Neuronal stem cell (in vitro differentiated cells): ENCODE results near the gene PMM1.
A peak's percentile ranks its signal among the peaks of the same experiment; 100 is the strongest.

ENCODE experiments used
- DNase-seq: peaks from one replicate; pipeline ENCODE4 v3.0.0-alpha.2; 2013; ENCODE audit warnings: low spot score
- H2AFZ ChIP-seq: one replicate; pipeline ENCODE4 v1.6.1; 2013; ENCODE audit warnings: mild to moderate bottlenecking, low read length, inconsistent platforms
- H2AK5ac ChIP-seq: 2 replicates; pipeline ENCODE4 v1.6.1; 2013; ENCODE audit warnings: low read depth, mild to moderate bottlenecking, inconsistent platforms, low read length, moderate library complexity, mixed read lengths
- H2BK120ac ChIP-seq: 2 replicates; pipeline ENCODE4 v1.6.1; 2013; ENCODE audit warnings: low read depth, mild to moderate bottlenecking, inconsistent platforms, low read length, moderate library complexity, mixed read lengths
- H2BK12ac ChIP-seq: one replicate; pipeline ENCODE4 v1.6.1; 2013; ENCODE audit warnings: low read length, inconsistent platforms
- H2BK15ac ChIP-seq: 2 replicates; pipeline ENCODE4 v1.6.1; 2013; ENCODE audit warnings: mild to moderate bottlenecking, low read length, inconsistent platforms, mixed read lengths
- H2BK5ac ChIP-seq: one replicate; pipeline ENCODE4 v1.6.1; 2013; ENCODE audit warnings: inconsistent platforms, mild to moderate bottlenecking, low read length, moderate library complexity
- H3K14ac ChIP-seq: one replicate; pipeline ENCODE4 v1.6.1; 2013; ENCODE audit warnings: low read length, inconsistent platforms
- H3K18ac ChIP-seq: 2 replicates; pipeline ENCODE4 v1.6.1; 2013; ENCODE audit warnings: low read length, inconsistent platforms
- H3K23ac ChIP-seq: 2 replicates; pipeline ENCODE4 v1.6.1; 2013; ENCODE audit warnings: low read depth, mild to moderate bottlenecking, mixed read lengths, low read length, inconsistent platforms; ENCODE audit not compliant: poor library complexity
- H3K27ac ChIP-seq: replicated peaks from 3 replicates; pipeline ENCODE4 v1.5.1; 2013; ENCODE audit warnings: low read length, inconsistent platforms
- H3K27me3 ChIP-seq, 3 experiments: 2 replicates each; pipeline ENCODE4 v1.6.1; 2013; ENCODE audit warnings: low read length in 3 of 3, mild to moderate bottlenecking in 2 of 3, inconsistent platforms in 1 of 3, low read depth in 1 of 3, mixed read lengths in 1 of 3, moderate library complexity in 1 of 3; ENCODE audit not compliant: control insufficient read depth in 3 of 3, insufficient read depth in 3 of 3
- H3K36me3 ChIP-seq, 2 donors: replicated peaks in 1 of 2; 2 replicates each; pipeline ENCODE4 v1.6.1; 2013; ENCODE audit warnings: low read length in 2 of 2; ENCODE audit not compliant: control insufficient read depth in 2 of 2, insufficient read depth in 2 of 2
- H3K4ac ChIP-seq: 2 replicates; pipeline ENCODE4 v1.6.1; 2013; ENCODE audit warnings: inconsistent platforms, mild to moderate bottlenecking, low read length, moderate library complexity
- H3K4me1 ChIP-seq, 2 donors: 1 replicate in 1 of 2; 2 replicates in 1 of 2; pipeline ENCODE4 v1.6.1; 2013; ENCODE audit warnings: low read length in 2 of 2, low read depth in 1 of 2; ENCODE audit not compliant: control insufficient read depth in 2 of 2, insufficient read depth in 1 of 2
- H3K4me2 ChIP-seq: one replicate; pipeline ENCODE4 v1.6.1; 2013; ENCODE audit warnings: mild to moderate bottlenecking, low read length, inconsistent platforms; ENCODE audit not compliant: insufficient read depth, poor library complexity, severe bottlenecking
- H3K4me3 ChIP-seq, 2 donors: 2 replicates each; pipeline ENCODE4 v1.5.1; 2013; ENCODE audit warnings: low read length in 2 of 2, mild to moderate bottlenecking in 2 of 2, inconsistent platforms in 1 of 2, moderate library complexity in 1 of 2
- H3K79me1 ChIP-seq: one replicate; pipeline ENCODE4 v1.6.1; 2013; ENCODE audit warnings: low read depth, mild to moderate bottlenecking, inconsistent platforms, low read length, moderate library complexity
- H3K9ac ChIP-seq: one replicate; pipeline ENCODE4 v1.6.1; 2013; ENCODE audit warnings: mild to moderate bottlenecking, low read depth, low read length, inconsistent platforms; ENCODE audit not compliant: poor library complexity
- H3K9me3 ChIP-seq, 2 donors: replicated peaks in 1 of 2; 2 replicates each; pipeline versions ENCODE3 to v1.6.1; 2013; ENCODE audit warnings: low read length in 2 of 2, mild to moderate bottlenecking in 2 of 2, inconsistent platforms in 1 of 2, low read depth in 1 of 2, mixed read lengths in 1 of 2, moderate library complexity in 1 of 2; ENCODE audit not compliant: control insufficient read depth in 2 of 2, insufficient read depth in 1 of 2
- H4K8ac ChIP-seq: one replicate; pipeline ENCODE4 v1.6.1; 2013; ENCODE audit warnings: low read depth, mild to moderate bottlenecking, inconsistent platforms, low read length, moderate library complexity
- H4K91ac ChIP-seq: one replicate; pipeline ENCODE4 v1.6.1; 2013; ENCODE audit warnings: low read length, low read depth, mild to moderate bottlenecking, inconsistent platforms; ENCODE audit not compliant: poor library complexity
- WGBS, 2 donors: extraction: QIAGEN DNeasy Blood & Tissue Kit; methylation state at CpG; one replicate each; pipeline ENCODE4 v1.1.7; 2013; ENCODE audit warnings: missing lambda C conversion rate in 2 of 2, mixed read lengths in 1 of 2; ENCODE audit not compliant: insufficient read length in 2 of 2, insufficient replicate concordance in 1 of 2; ENCODE audit errors: extremely low coverage in 2 of 2; 5-methylcytosine and 5-hydroxymethylcytosine counted together

PMM1 gene

DNA sequence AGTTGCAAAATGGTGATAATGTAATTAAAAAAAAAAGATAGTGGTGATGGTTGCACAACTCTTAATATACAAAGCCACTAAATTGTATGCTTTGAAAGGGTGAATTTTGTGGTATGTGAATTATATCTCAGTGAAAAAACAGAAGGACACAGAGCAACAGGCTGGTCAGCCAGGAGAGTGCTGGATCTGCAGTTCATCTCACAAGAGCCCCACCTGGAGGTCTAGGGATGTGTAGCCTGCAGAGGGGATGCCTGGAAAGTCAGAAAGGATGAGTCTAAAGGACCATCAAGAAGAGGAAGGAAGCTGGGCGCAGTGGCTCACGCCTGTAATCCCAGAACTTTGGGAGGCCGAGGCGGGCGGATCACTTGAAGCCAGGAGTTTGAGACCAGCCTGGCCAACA lies 54.4 kb downstream of the PMM1 start:
- no peak overlapping the region for H3K23ac ChIP-seq
- no peak overlapping the region for H2BK15ac ChIP-seq
- no peak overlapping the region for H2BK120ac ChIP-seq
- H3K4me1 ChIP-seq = peaks cover 0 to 1% of the 10 kb centered on the region in 2 donors
- H3K18ac ChIP-seq = no peak overlapping the region
- no peak overlapping the region for H3K14ac ChIP-seq
- H2BK5ac ChIP-seq = no peak overlapping the region
- peaks cover 11% of the 10 kb centered on the region for H3K79me1 ChIP-seq
- no peak overlapping the region for H3K27ac ChIP-seq
- H2BK12ac ChIP-seq = no peak overlapping the region
- no peaks in the 10 kb centered on the region for H3K9me3 ChIP-seq
- no peak overlapping the region for H4K91ac ChIP-seq
- H2AFZ ChIP-seq = no peak overlapping the region
- H3K36me3 ChIP-seq = peaks cover 37 to 66% of the 10 kb centered on the region in 2 donors
- no peaks in the 10 kb centered on the region for H3K27me3 ChIP-seq
- no CpG with 5 or more reads among the region's 5 CpGs for WGBS, 2 donors
- H3K4ac ChIP-seq = no peak overlapping the region
- no peak for DNase-seq
- H3K9ac ChIP-seq = no peak overlapping the region
- H3K4me2 ChIP-seq = no peak overlapping the region
- H2AK5ac ChIP-seq = no peak overlapping the region
- H3K4me3 ChIP-seq = no peak overlapping the region
- H4K8ac ChIP-seq = no peak overlapping the region

DNA sequence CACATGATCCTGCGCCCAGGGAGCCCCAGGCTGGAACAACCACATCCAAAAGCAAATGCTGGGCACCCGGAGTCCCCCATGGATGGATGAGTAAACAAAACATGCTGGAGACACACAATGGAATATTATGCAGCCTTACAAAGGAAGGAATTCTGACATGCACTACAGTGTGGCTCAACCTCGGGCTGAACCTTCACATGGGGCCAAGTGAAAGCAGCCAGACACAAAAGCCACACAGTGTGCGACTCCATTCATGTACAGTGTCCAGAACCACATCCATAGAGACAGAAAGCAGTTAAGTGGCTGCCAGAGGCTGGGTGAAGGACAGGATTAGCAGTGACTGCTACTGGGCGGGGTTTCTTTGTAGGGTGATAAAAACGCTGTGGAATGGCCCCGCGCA lies 55.4 kb downstream of the PMM1 start:
- no peak overlapping the region for H2AFZ ChIP-seq
- WGBS, 2 donors = no CpG with 5 or more reads among the region's 8 CpGs
- peaks cover 33 to 64% of the 10 kb centered on the region in 2 donors for H3K36me3 ChIP-seq
- H2AK5ac ChIP-seq = no peak overlapping the region
- H2BK5ac ChIP-seq = no peak overlapping the region
- H2BK15ac ChIP-seq = no peak overlapping the region
- no peak overlapping the region for H3K9ac ChIP-seq
- H3K23ac ChIP-seq = no peak overlapping the region
- no peak overlapping the region for H2BK12ac ChIP-seq
- H3K4me2 ChIP-seq = no peak overlapping the region
- no peak overlapping the region for H4K91ac ChIP-seq
- H3K4me3 ChIP-seq = no peak overlapping the region
- no peak overlapping the region for H3K4ac ChIP-seq
- no peak overlapping the region for H3K18ac ChIP-seq
- H3K4me1 ChIP-seq = no peaks in the 10 kb centered on the region
- H3K27ac ChIP-seq = no peak overlapping the region
- H2BK120ac ChIP-seq = no peak overlapping the region
- no peak overlapping the region for H4K8ac ChIP-seq
- no peak for DNase-seq
- H3K9me3 ChIP-seq = no peaks in the 10 kb centered on the region
- no peaks in the 10 kb centered on the region for H3K27me3 ChIP-seq
- peaks cover 11% of the 10 kb centered on the region for H3K79me1 ChIP-seq
- H3K14ac ChIP-seq = no peak overlapping the region

DNA sequence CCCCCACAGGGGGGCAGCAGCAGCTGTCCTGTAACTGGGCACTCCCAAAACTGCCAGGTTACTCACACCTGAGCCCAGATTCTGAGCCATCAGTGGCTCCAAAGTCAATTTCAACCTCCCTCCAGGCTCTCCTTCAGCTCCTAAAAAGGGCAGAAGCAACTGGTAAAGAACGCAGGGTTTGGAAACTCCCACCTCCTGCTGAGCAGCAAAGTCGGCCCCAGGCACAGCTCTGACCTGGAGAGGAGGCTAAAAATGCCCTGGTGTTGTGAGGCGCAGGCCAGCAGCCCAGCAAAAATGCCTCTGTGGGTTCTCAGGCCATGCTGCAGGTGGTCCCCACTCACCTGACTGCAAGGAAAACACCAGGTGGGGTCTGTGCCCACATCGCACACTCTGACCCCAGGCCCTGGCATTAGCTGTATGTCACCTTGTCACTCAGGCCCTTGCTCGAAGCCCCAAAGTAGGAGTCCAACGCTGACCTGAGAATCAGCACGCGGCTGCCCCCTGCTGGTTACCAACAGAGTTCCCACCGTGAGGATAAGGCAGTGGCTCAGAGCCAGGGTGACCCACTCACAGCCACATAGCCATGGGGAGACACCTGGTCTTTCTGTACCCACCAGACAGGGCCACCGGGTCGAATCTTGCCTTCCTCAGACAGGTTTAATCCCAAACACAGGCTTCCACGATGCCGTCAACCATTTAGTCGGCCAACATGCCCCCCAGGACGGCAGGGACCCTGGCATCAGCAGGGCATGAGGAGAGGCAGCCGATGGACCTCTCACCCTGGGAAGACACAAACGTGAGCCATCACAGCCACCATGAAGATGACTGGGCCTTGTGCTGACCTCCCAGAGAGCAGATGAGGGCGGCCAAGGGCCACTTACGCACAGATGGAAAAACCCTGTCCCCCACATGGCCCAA lies 56.5 kb downstream of the PMM1 start:
- peak; percentile 70 for DNase-seq

DNA sequence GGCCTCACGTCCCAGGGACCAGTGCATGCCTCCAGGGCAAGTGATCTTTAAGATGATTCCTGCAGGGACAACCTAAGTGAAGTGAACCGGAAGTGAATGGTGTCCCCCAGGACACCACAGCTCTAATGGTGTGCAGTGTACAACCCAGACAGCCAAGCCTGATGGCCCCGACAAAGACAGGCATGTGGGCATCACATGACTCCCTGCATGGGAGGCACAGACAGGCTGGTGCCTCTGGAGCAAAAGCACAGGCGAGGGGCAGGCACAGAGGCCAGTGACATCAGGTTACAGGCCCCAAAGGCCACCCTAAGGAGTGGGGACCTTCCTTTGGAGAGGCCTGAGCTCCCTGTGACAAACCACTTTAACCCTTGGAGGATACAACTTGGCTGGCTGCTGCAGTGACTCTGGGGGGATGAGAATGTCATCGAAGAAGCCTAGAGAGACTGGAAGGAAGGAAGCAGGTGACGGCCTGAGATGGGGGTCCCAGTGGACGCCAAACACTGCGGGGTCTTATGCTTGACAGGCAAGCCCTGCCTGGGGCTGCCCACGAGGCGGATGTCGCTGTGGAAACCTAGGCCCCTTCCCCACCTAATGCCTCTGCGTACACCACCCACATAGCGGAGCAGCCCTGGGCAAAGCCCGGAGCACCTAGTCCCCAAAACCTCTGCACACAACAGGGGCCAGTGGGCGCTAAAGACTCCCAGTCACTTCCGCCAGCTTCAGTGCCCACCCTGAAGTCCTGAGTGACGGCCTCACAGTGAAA lies 57.7 kb downstream of the PMM1 start:
- peaks cover 45 to 76% of the 10 kb centered on the region in 2 donors for H3K36me3 ChIP-seq
- H3K27ac ChIP-seq = no peak overlapping the region

More for the DNA sequence above, 56.5 kb downstream of the PMM1 start:
- H2AFZ ChIP-seq = no peak overlapping the region
- H2BK12ac ChIP-seq = no peak overlapping the region
- peak overlapping the region; percentile 28 for H2BK15ac ChIP-seq
- H3K4ac ChIP-seq = no peak overlapping the region
- no peaks in the 10 kb centered on the region for H3K4me1 ChIP-seq
- no peaks in the 10 kb centered on the region for H3K27me3 ChIP-seq
- no peak overlapping the region for H2BK120ac ChIP-seq
- H3K36me3 ChIP-seq = peaks cover 38 to 69% of the 10 kb centered on the region in 2 donors
- H3K9me3 ChIP-seq = no peaks in the 10 kb centered on the region
- no peak overlapping the region for H3K14ac ChIP-seq
- H3K23ac ChIP-seq = no peak overlapping the region
- H3K27ac ChIP-seq = no peak overlapping the region
- H3K4me3 ChIP-seq = no peak overlapping the region
- H2AK5ac ChIP-seq = no peak overlapping the region
- H3K18ac ChIP-seq = no peak overlapping the region
- no peak overlapping the region for H2BK5ac ChIP-seq
- no peak overlapping the region for H4K91ac ChIP-seq
- H3K79me1 ChIP-seq = peaks cover 11% of the 10 kb centered on the region
- no CpG with 5 or more reads among the region's 19 CpGs for WGBS, 2 donors
- no peak overlapping the region for H4K8ac ChIP-seq
- no peak overlapping the region for H3K9ac ChIP-seq
- no peak overlapping the region for H3K4me2 ChIP-seq

More for the DNA sequence above, 57.7 kb downstream of the PMM1 start:
- Histone ChIP-seq H2BK120ac (no peak overlapping the region), H4K8ac (no peak overlapping the region), H2AK5ac (peak overlapping the region; percentile 58), H2AFZ (no peak overlapping the region), H2BK15ac (no peak overlapping the region), H3K9ac (peak overlapping the region; percentile 54), H4K91ac (no peak overlapping the region), H3K27me3 (no peaks in the 10 kb centered on the region), H3K23ac (no peak overlapping the region), H3K79me1 (peaks cover 13% of the 10 kb centered on the region), H3K4me2 (no peak overlapping the region), H3K4ac (no peak overlapping the region), H3K4me3 (peak overlapping the region in 1 of 2 donors; percentile 4), H3K14ac (peak overlapping the region; percentile 21), H3K18ac (peak overlapping the region; percentile 55), H3K9me3 (no peaks in the 10 kb centered on the region), H3K4me1 (no peaks in the 10 kb centered on the region), H2BK12ac (no peak overlapping the region), H2BK5ac (peak overlapping the region; percentile 54)
- WGBS, 2 donors = no CpG with 5 or more reads among the region's 17 CpGs
- no peak for DNase-seq
